WERI-Rb-1 (cell line): ENCODE data around the gene ISL2.
"Not testable (repeated sequence)": the region's sequence is repeated elsewhere in the genome, so short reads cannot be mapped to it uniquely, and the experiment has no call there.

ENCODE experiments used
- DNase-seq: peaks from one replicate; pipeline ENCODE4 v3.0.0-alpha.2; 2020
- H3K27ac ChIP-seq: fragments of 250-450 bp; sonication (Bioruptor Pico); 2 replicates; pipeline ENCODE4 v1.5.1; 2020; ENCODE audit warnings: mild to moderate bottlenecking, moderate library complexity
- H3K27me3 ChIP-seq: fragments of 250-450 bp; sonication (Bioruptor Pico); 2 replicates; pipeline ENCODE4 v1.5.1; 2021; ENCODE audit warnings: mild to moderate bottlenecking, low read depth, moderate library complexity; ENCODE audit not compliant: insufficient read depth, severe bottlenecking
- H3K36me3 ChIP-seq: fragments of 250-450 bp; sonication (Bioruptor Pico); 2 replicates; pipeline ENCODE4 v1.5.1; 2020; ENCODE audit warnings: mild to moderate bottlenecking, moderate library complexity
- H3K4me3 ChIP-seq: 2 replicates; pipeline ENCODE4 v1.5.1; 2011; ENCODE audit warnings: low read depth, mild to moderate bottlenecking, control low read depth, low read length
- H3K9me3 ChIP-seq: fragments of 250-450 bp; sonication (Bioruptor Pico); 2 replicates; pipeline ENCODE4 v1.5.1; 2021; ENCODE audit warnings: mild to moderate bottlenecking, moderate library complexity; ENCODE audit not compliant: severe bottlenecking
- TF ChIP-seq, protein P1 (sequence below): IDR thresholded peaks from 2 replicates; pipeline ENCODE4 v1.5.1; 2011; ENCODE audit warnings: low read depth, mild to moderate bottlenecking, control low read depth, inconsistent platforms, low read length

The ISL2 gene

DNA sequence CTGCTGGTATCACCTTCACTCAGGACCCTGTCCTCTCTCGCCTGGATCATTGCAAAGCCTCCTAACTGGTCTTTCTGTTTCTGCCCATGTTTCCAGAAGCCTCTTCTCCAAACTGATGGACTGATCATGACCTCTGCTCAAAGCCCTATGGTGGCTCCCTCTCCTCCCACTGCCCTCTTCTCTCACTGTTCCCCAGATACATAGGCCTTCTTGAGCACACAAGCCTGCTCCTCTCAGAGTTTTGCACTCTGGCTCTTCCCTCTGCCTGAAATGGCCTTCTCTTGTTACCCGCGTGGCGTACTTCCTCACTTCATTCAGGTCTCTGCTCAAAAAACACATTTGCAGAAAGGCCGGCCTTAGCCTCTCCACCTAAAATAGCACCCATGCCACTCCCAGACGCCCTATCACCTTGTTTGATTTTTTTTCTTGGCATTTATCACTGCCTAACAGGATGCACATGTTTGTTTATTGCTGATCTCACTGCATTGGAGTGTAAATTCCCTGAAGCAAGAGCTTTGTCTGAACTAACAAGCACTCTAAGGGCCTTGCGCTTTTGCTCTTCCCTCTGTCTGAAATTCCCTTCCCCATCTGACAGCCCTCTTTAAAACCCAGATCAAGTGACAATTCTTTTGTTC, 23.9 kb upstream of the ISL2 start:
- Histone ChIP-seq H3K27ac (no peak overlapping the region; the same call in 1 of the 2 replicates), H3K9me3 (no peaks in the 10 kb centered on the region), H3K36me3 (peaks cover 17% of the 10 kb centered on the region), H3K27me3 (no peaks in the 10 kb centered on the region), H3K4me3 (no peak overlapping the region)
- TF ChIP-seq, protein P1, sequence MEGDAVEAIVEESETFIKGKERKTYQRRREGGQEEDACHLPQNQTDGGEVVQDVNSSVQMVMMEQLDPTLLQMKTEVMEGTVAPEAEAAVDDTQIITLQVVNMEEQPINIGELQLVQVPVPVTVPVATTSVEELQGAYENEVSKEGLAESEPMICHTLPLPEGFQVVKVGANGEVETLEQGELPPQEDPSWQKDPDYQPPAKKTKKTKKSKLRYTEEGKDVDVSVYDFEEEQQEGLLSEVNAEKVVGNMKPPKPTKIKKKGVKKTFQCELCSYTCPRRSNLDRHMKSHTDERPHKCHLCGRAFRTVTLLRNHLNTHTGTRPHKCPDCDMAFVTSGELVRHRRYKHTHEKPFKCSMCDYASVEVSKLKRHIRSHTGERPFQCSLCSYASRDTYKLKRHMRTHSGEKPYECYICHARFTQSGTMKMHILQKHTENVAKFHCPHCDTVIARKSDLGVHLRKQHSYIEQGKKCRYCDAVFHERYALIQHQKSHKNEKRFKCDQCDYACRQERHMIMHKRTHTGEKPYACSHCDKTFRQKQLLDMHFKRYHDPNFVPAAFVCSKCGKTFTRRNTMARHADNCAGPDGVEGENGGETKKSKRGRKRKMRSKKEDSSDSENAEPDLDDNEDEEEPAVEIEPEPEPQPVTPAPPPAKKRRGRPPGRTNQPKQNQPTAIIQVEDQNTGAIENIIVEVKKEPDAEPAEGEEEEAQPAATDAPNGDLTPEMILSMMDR: no peak
- DNase-seq: no peak

DNA sequence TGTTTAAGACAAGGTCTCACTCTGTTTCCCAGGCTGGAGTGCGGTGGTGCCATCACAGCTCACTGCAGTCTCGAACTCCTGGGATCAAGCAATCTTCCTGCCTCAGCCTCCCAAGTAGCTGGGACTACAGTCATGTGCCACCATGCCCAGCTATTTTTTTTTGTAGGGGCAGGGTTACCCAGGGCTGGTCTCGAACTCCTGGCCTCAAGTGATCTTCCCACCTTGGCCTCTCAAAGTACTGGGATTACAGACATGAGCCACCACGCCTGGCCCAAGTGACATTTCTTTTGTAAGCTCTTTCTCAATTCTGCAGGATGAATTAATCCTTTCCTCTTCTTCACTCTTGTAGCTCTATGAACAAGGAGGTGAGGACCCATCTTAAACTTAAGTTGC, 23.4 kb upstream of the ISL2 start:
- H3K4me3 ChIP-seq, H3K27me3 ChIP-seq, H3K27ac ChIP-seq, DNase-seq, H3K9me3 ChIP-seq: not testable (repeated sequence)
- peaks cover 14% of the 10 kb centered on the region for H3K36me3 ChIP-seq

DNA sequence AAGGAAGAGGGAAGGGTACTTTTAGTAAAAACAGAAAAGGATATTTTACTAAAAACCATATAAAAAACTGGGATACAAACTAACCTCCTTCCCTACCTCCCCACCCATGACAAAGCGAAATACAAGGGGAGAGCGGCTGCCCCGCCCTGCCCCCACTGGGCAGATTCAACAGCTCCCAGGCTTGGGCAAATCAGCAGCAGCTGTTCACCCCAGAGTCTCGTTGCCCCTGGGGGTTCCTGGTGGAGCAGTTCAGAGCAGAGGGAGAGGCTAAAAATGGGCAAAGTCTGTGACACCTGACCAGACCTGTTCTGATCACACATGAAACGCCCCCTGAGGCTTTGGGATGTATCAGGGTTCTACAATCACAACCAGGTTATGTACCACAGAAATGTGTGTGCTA, 22.8 kb upstream of the ISL2 start:
- no peaks in the 10 kb centered on the region for H3K9me3 ChIP-seq
- TF ChIP-seq, protein P1: no peak
- H3K27me3 ChIP-seq: no peaks in the 10 kb centered on the region
- DNase-seq: no peak
- no peak overlapping the region for H3K4me3 ChIP-seq
- no peak overlapping the region for H3K27ac ChIP-seq
- peaks cover 10% of the 10 kb centered on the region for H3K36me3 ChIP-seq

DNA sequence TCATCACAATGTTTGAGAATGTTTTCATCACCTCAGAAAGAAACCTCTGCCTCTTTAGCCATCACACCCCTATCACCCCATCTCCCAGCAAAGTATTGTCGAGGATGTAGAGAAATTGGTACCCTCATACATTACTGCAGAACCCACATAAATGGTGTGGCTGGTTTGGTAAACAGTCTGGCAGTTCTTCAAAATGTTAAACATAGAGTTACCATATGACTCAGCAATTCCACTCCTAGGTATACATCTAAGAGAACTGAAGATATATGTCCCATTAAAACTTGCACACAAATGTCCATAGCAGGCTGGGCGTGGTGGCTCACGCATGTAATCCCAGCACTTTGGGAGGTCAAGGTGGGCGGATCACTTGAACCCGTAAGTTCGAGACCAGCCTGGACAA, 16.6 kb upstream of the ISL2 start:
- Histone ChIP-seq H3K27ac (no peak overlapping the region), H3K27me3 (no peaks in the 10 kb centered on the region), H3K4me3 (no peak overlapping the region), H3K36me3 (no peaks in the 10 kb centered on the region), H3K9me3 (peaks cover 4% of the 10 kb centered on the region)
- DNase-seq: no peak
- TF ChIP-seq, protein P1: no peak

DNA sequence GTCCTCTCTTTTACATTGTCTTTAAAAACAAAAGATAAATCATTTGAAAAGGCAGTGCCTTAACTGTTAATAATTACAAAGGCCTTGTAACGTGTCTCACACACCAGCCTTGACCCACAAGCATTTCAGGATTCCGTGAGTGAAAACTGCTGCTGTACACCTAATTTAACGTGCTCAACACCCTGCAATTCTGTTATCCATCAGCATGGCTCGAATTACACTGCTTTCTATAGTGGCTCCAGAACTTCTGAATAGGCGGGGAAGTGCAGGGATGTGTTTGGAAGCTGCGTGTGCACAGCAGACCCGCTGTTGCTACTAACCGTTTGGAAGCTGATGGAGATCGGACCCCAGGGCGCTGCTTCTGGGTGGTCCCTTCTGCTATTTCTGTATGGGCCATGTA, 15.4 kb upstream of the ISL2 start:
- TF ChIP-seq, protein P1: no peak
- no peak for DNase-seq
- Histone ChIP-seq H3K9me3 (peaks cover 4% of the 10 kb centered on the region), H3K4me3 (no peak overlapping the region), H3K27ac (no peak overlapping the region), H3K36me3 (no peaks in the 10 kb centered on the region), H3K27me3 (no peaks in the 10 kb centered on the region)

DNA sequence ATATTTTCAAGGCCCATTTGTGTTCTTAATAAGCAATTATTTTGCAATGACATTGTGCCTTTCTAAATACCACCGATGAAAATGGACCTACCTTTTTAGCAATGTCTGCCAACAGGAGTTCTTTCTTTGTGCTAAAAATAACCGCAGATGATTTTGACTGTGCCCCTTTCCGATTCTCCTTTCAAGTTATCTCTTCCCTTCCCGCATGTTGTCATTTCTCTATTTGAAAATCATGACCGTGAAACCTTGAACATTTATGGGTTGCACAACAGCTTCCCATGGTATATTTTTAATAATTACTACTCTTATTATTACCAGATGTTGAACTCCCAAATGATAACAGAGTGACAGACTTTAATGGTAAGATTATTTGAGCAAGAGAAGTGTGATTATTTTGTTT, 15.0 kb upstream of the ISL2 start:
- no peaks in the 10 kb centered on the region for H3K27me3 ChIP-seq
- H3K4me3 ChIP-seq: no peak overlapping the region
- H3K9me3 ChIP-seq: peaks cover 4% of the 10 kb centered on the region
- TF ChIP-seq, protein P1: no peak
- no peaks in the 10 kb centered on the region for H3K36me3 ChIP-seq
- no peak for DNase-seq
- H3K27ac ChIP-seq: no peak overlapping the region
